Astrocyte of the cerebellum (primary cell): Measurements from ENCODE around the gene LGALS16.

Experiments used
- DNase-seq: peaks from one replicate; pipeline ENCODE4 v3.0.0-alpha.2; 2011; ENCODE audit warnings: low read depth
- H3K4me3 ChIP-seq: 2 replicates; pipeline ENCODE4 v1.5.1; 2011; ENCODE audit warnings: mild to moderate bottlenecking, low read depth, low read length, moderate library complexity
- CTCF ChIP-seq: IDR thresholded peaks from 2 replicates; pipeline ENCODE4 v1.5.1; 2012; ENCODE audit warnings: low read length, low read depth, moderate library complexity, mild to moderate bottlenecking; ENCODE audit errors: missing control alignments
- in situ Hi-C: cut with HindIII; loops from 2 replicates; pipeline ENCODE4 v1.10.0; 2017; ENCODE audit warnings: low sequenced_read_pairs

LGALS16 gene

GRCh38 chr19:39709026-39709872 is 53.5 kb downstream of the LGALS16 start:
- no peak for DNase-seq
- TF ChIP-seq CTCF: no peak
- no peak overlapping the region for H3K4me3 ChIP-seq
- in situ Hi-C loops: no loop called here
